Mammary epithelial cell (primary cell): ENCODE data around the gene SMARCA2.

Experiments
- CTCF ChIP-seq, 2 donors: IDR thresholded peaks in 1 of 2; conservative IDR thresholded peaks in 1 of 2; 2 replicates each; pipeline ENCODE4 v1.5.1; 2011 to 2012; ENCODE audit warnings: inconsistent platforms in 2 of 2, low read length in 2 of 2, mild to moderate bottlenecking in 2 of 2, control low read depth in 1 of 2, low read depth in 1 of 2; ENCODE audit not compliant: insufficient read depth in 1 of 2; ENCODE audit errors: extremely low read depth in 1 of 2
- EZH2 ChIP-seq: IDR thresholded peaks from 2 replicates; pipeline ENCODE4 v1.6.1; 2012; ENCODE audit warnings: low read length, inconsistent platforms, borderline replicate concordance

GRCh38 chr9:2110036-2110435 is 94.9 kb downstream of the SMARCA2 start:
- TF ChIP-seq CTCF (conservative IDR thresholded peaks at IDR 0.05 in 1 of 2, IDR thresholded peaks at IDR 0.05 in 1 of 2; ENCODE audit: extremely low read depth in 1 of 2, insufficient read depth in 1 of 2, low read depth in 1 of 2, low read length in 2 of 2) (no peak), EZH2 (no peak)
